Measurements from ENCODE around the gene TMA7. TPM values are rescaled to one million over a fixed set of nuclear protein-coding genes. Genes with fewer than 3 reads are reported as not detected.

Gene TMA7
- total and polyA plus RNA-seq, 2 of the 13 experiments (the other 11 are each of a cell fraction or from before 2014, with no cell fraction given) = 100 to 486 TPM

DNA sequence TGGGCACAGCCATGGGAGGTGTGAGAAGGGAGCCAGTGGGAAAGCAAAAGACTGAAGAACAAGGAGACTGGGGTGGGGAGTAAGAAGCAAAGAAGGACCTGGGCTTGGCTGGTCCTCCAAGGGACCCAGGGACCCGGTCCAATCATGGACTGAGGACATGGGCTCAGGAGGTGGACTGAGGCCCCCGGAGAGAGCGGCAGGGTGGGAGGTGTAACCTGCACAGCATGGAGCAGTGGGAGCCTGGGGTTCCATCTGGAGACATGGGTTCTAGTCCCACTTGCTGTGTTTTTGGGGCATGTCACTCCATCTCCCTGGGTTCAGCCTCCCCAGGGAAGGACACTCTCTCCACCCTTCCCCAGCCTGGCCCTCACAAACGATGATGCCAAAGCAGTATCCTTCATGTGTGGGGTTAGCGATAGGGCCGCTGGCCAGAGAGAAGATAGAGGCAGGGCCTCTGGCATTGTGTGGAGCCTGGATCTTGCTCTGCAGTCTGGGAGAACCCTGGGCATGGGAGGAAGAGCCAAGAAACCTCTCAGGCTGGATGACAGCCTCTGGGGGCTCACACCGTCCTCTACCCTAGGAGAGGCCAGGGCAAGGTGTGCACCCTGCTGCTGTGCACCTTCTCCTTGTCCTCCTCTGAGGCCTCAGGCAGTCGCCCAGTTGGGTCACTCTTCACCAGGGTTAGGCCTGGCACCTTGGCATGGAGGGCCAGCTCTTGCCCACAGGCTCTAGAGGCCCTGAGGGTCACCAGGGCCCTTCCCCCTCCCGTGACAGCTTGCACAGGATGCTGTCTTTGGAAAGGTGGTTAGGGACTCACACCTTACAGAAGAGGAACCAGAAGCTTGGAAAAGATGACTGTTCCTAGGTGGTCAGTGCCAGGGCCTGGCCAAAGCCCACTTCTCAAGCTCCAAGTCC lies 42.0 kb upstream of the TMA7 start (continued):
- TF ChIP-seq ZNF615 (CRISPR knock-in tag; IDR thresholded peaks at IDR 0.05; ENCODE audit: borderline replicate concordance) (no peak), PLRG1 (conservative IDR thresholded peaks at IDR 0.05) (no peak), KDM2A (CRISPR knock-in tag; IDR thresholded peaks at IDR 0.05; ENCODE audit: borderline replicate concordance, low read depth) (peak; percentile 75; the same call in 1 of the 2 replicates), ZSCAN20 (CRISPR knock-in tag; IDR thresholded peaks at IDR 0.05; ENCODE audit: borderline replicate concordance) (no peak), ZNF256 (CRISPR knock-in tag; conservative IDR thresholded peaks at IDR 0.05) (no peak), MTA3 (CRISPR knock-in tag; IDR thresholded peaks at IDR 0.05) (no peak), TEAD3 (CRISPR knock-in tag; optimal IDR thresholded peaks at IDR 0.05; ENCODE audit: borderline replicate concordance) (no peak), ZNF782 (CRISPR knock-in tag; IDR thresholded peaks at IDR 0.05; ENCODE audit: borderline replicate concordance) (no peak; the same call in 1 of the 2 replicates), SMC3 (IDR thresholded peaks at IDR 0.05; ENCODE audit: low read length) (no peak), ELF4 (CRISPR knock-in tag; IDR thresholded peaks at IDR 0.05; ENCODE audit: borderline replicate concordance) (no peak), SALL1 (CRISPR knock-in tag; IDR thresholded peaks at IDR 0.05) (no peak), FLYWCH1 (CRISPR knock-in tag; IDR thresholded peaks at IDR 0.05) (no peak), JUNB (CRISPR knock-in tag; IDR thresholded peaks at IDR 0.05; ENCODE audit: borderline replicate concordance) (no peak), REPIN1 (CRISPR knock-in tag; IDR thresholded peaks at IDR 0.05; ENCODE audit: borderline replicate concordance, low read depth) (peak; percentile 46; the same call in 1 of the 2 replicates), ARID2 (CRISPR knock-in tag; IDR thresholded peaks at IDR 0.05; ENCODE audit: borderline replicate concordance) (no peak), TAF1 (CRISPR knock-in tag; IDR thresholded peaks at IDR 0.05) (no peak), NFKBIZ (CRISPR knock-in tag; IDR thresholded peaks at IDR 0.05) (no peak), RBM22 (optimal IDR thresholded peaks at IDR 0.05; ENCODE audit: low read length) (peak; percentile 89), MAX (IDR thresholded peaks at IDR 0.05) (no peak), ZBTB7A (CRISPR knock-in tag; IDR thresholded peaks at IDR 0.05) (0 out of 2 replicates have a peak, but pooled peaks have one; percentile 13), NCOR1 (IDR thresholded peaks at IDR 0.05; ENCODE audit: borderline replicate concordance, low read length) (no peak), HOXA5 (CRISPR knock-in tag; IDR thresholded peaks at IDR 0.05) (no peak), NR3C1 (CRISPR knock-in tag; IDR thresholded peaks at IDR 0.05) (no peak), ZNF44 (CRISPR knock-in tag; IDR thresholded peaks at IDR 0.05) (no peak), ISL2 (CRISPR knock-in tag; IDR thresholded peaks at IDR 0.05) (no peak), NFE2L2 (IDR thresholded peaks at IDR 0.05; ENCODE audit: low read length) (no peak)
- TF ChIP-seq, protein P1, sequence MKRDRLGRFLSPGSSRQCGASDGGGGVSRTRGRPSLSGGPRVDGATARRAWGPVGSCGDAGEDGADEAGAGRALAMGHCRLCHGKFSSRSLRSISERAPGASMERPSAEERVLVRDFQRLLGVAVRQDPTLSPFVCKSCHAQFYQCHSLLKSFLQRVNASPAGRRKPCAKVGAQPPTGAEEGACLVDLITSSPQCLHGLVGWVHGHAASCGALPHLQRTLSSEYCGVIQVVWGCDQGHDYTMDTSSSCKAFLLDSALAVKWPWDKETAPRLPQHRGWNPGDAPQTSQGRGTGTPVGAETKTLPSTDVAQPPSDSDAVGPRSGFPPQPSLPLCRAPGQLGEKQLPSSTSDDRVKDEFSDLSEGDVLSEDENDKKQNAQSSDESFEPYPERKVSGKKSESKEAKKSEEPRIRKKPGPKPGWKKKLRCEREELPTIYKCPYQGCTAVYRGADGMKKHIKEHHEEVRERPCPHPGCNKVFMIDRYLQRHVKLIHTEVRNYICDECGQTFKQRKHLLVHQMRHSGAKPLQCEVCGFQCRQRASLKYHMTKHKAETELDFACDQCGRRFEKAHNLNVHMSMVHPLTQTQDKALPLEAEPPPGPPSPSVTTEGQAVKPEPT (CRISPR knock-in tag; IDR thresholded peaks at IDR 0.05; ENCODE audit: low read depth) = no peak
- TF ChIP-seq, protein P2, sequence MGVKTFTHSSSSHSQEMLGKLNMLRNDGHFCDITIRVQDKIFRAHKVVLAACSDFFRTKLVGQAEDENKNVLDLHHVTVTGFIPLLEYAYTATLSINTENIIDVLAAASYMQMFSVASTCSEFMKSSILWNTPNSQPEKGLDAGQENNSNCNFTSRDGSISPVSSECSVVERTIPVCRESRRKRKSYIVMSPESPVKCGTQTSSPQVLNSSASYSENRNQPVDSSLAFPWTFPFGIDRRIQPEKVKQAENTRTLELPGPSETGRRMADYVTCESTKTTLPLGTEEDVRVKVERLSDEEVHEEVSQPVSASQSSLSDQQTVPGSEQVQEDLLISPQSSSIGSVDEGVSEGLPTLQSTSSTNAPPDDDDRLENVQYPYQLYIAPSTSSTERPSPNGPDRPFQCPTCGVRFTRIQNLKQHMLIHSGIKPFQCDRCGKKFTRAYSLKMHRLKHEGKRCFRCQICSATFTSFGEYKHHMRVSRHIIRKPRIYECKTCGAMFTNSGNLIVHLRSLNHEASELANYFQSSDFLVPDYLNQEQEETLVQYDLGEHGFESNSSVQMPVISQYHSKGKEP (CRISPR knock-in tag; IDR thresholded peaks at IDR 0.05) = no peak
